Left lung (tissue), 10 donors: Measurements from ENCODE around the gene AJM1. TPM values are rescaled to one million over a fixed set of nuclear protein-coding genes. Genes with fewer than 3 reads are reported as not detected.
A peak's percentile ranks its signal among the peaks of the same experiment; 100 is the strongest.
"Not testable (repeated sequence)": the region's sequence is repeated elsewhere in the genome, so short reads cannot be mapped to it uniquely, and the experiment has no call there.

Source experiments
- ATAC-seq: fragments of 200-7000 bp; cut with Tn5 transposase; one replicate; pipeline ENCODE4 v1.9.1; 2020; ENCODE audit warnings: moderate library complexity
- DNase-seq, 4 donors: peaks; one replicate each; pipeline ENCODE4 v3.0.0-alpha.2; 2013 to 2020
- H3K27ac ChIP-seq, 2 donors: fragments of 200-600 bp; sonication (generic) in 1 of 2; one replicate each; pipeline versions ENCODE4 v1.5.0 to v1.8.0; 2020 to 2021
- H3K27me3 ChIP-seq, 2 donors: fragments of 200-600 bp; sonication (generic) in 1 of 2; one replicate each; pipeline versions ENCODE4 v1.5.0 to v1.8.0; 2020 to 2021
- H3K36me3 ChIP-seq, 2 donors: fragments of 200-600 bp; sonication (generic) in 1 of 2; one replicate each; pipeline versions ENCODE4 v1.5.0 to v1.8.0; 2020 to 2021
- H3K4me1 ChIP-seq, 2 donors: fragments of 200-600 bp; one replicate each; pipeline ENCODE4 v1.8.0; 2021
- H3K4me3 ChIP-seq, 2 donors: fragments of 200-600 bp; sonication (generic) in 1 of 2; one replicate each; pipeline versions ENCODE4 v1.5.0 to v1.8.0; 2020 to 2021; ENCODE audit warnings: mild to moderate bottlenecking in 1 of 2
- H3K9me3 ChIP-seq, 2 donors: fragments of 200-600 bp; sonication (generic) in 1 of 2; one replicate each; pipeline versions ENCODE4 v1.5.0 to v1.8.0; 2020 to 2021
- intact Hi-C, 2 donors: fragments of 100-400 bp; cut with DNase I; formaldehyde crosslinking; loops; one replicate each; pipeline versions ENCODE4 v1.11.2 to v1.14.2; 2022
- polyA plus RNA-seq, 6 donors: library from polyadenylated mRNA; unstranded; fragments of 120-200 nt; gene quantifications; one replicate each; pipeline ENCODE4 v1.2.1, GENCODE V29; 2013; ENCODE audit not compliant: insufficient read length in 6 of 6
- total RNA-seq, 2 donors: library from RNA; stranded (reverse); fragmentation: NEBNext Ultra II Directional; extraction: Animal tissue kit (Norgen Biotek cat#: 25700); gene quantifications; one replicate each; pipeline ENCODE4 v1.2.1, GENCODE V29; 2021
- TF ChIP-seq, protein P1 (sequence below), 2 donors: fragments of 200-600 bp; sonication (generic) in 1 of 2; IDR thresholded peaks; one replicate each; pipeline versions ENCODE4 v1.5.0 to v1.8.0; 2021; ENCODE audit warnings: antibody characterized with exemption in 2 of 2
- donor health status: DM: no; HTN: yes; CAD: no.
- donor health status: DM: no; HTN: no; CAD: no.

AJM1 gene
- total and polyA plus RNA-seq, 8 donors: 0.59 to 2.6 (median 1.2) TPM

DNA sequence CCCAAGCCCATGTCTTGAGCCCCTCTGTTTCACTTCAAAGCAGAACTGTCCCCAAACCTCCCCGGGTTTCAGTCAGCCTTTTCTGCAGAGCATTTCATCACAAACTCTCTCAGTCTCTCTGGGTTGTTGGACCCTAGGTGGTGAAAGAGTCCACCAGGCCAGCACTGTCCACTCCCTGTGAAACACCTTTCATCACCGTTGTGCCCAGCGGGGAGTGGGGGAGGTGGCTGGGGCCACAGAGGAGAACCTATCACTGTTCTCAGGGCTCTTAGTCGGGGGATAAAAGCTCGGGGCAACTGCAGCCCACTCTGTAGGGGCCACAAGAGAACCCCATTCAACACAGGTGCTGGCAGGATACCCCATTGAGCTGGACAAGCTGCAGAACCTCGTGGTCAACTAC lies 40.0 kb upstream of the AJM1 start:
- TF ChIP-seq, protein P1, sequence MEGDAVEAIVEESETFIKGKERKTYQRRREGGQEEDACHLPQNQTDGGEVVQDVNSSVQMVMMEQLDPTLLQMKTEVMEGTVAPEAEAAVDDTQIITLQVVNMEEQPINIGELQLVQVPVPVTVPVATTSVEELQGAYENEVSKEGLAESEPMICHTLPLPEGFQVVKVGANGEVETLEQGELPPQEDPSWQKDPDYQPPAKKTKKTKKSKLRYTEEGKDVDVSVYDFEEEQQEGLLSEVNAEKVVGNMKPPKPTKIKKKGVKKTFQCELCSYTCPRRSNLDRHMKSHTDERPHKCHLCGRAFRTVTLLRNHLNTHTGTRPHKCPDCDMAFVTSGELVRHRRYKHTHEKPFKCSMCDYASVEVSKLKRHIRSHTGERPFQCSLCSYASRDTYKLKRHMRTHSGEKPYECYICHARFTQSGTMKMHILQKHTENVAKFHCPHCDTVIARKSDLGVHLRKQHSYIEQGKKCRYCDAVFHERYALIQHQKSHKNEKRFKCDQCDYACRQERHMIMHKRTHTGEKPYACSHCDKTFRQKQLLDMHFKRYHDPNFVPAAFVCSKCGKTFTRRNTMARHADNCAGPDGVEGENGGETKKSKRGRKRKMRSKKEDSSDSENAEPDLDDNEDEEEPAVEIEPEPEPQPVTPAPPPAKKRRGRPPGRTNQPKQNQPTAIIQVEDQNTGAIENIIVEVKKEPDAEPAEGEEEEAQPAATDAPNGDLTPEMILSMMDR (IDR thresholded peaks at IDR 0.05): no peak
- Histone ChIP-seq H3K27me3 (peaks cover 26 to 54% of the 10 kb centered on the region in 2 donors), H3K4me3 (no peak overlapping the region), H3K4me1 (peaks cover 26 to 42% of the 10 kb centered on the region in 2 donors), H3K36me3 (no peaks in the 10 kb centered on the region), H3K9me3 (no peaks in the 10 kb centered on the region), H3K27ac (no peak overlapping the region)
- intact Hi-C loops: no loop called here
- ATAC-seq (no peak), DNase-seq (peak in 1 of 4 donors; percentile 14)

DNA sequence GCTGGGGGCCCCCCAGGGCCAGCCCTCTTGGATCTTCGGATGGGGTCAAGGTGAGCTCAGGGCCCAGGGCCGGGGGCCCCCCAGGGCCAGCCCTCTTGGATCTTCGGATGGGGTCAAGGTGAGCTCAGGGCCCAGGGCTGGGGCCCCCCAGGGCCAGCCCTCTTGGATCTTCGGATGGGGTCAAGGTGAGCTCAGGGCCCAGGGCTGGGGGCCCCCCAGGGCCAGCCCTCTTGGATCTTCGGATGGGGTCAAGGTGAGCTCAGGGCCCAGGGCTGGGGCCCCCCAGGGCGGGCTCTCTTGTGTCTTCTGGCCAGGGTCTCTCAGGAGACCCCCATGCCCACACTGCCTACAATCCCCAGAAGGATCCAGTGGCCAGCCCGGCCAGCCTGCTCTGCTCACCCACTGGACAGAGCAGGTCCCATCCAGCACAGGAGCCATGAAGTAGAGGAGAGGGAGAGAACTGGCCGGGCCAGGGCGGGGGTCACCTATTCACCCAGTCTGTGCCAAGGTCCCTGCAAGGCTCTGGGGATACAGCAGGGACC lies 39.2 kb upstream of the AJM1 start:
- intact Hi-C loops, H3K27ac ChIP-seq, H3K9me3 ChIP-seq, ATAC-seq, H3K36me3 ChIP-seq, H3K4me3 ChIP-seq: not testable (repeated sequence)
- Histone ChIP-seq H3K4me1 (peaks cover 26 to 42% of the 10 kb centered on the region in 2 donors), H3K27me3 (peaks cover 26 to 46% of the 10 kb centered on the region in 2 donors)
- peak in 1 of 4 donors; percentile 56 for DNase-seq

DNA sequence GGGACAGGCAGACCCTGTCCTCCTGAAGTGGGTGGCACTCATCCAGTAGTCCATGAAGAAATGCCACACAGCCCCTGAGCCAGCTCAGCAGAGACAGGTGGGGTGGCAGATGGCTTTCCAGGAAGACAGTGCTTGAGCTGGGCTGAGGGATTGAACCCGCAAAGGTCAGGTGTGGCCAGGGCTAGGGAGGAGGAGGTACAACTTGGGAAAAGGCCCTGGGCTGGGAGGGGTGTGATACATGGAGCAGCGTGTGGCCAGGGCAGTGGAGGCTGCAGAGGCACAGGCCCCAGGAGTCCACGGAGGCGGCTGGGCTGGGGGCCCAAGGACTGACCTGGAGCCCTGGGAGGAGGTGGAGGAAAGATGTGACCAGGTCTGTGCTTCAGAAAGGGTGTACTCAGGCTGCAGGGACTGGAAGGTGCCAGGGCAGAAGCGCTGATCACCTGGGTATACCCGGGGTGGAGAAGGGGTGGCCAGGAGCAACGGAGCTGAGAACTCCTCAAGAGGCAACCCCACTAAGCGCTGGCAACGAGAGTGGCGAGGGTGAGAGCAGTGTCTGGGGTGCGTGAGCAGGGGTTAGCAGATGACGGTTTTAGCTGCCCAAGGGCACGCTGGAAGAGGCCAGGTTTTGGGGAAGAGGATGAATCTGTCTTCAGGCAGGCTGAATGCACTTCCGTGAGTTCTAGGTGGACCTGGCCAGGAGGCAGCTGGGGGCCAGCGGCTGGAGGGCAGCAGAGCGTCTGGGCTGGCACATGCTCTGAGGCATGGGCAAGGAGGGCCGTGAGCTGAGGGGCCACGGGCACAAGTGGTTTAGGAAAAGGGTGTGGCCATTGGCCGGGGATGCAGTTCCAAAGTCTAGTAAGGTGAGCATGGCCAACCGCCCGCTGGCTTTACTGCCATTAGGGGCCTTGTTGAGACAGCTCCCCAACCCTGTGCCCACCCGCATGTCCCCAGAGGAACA lies 38.4 kb upstream of the AJM1 start:
- peak in 1 of 4 donors; percentile 61 for DNase-seq
- intact Hi-C loops: no loop called here

DNA sequence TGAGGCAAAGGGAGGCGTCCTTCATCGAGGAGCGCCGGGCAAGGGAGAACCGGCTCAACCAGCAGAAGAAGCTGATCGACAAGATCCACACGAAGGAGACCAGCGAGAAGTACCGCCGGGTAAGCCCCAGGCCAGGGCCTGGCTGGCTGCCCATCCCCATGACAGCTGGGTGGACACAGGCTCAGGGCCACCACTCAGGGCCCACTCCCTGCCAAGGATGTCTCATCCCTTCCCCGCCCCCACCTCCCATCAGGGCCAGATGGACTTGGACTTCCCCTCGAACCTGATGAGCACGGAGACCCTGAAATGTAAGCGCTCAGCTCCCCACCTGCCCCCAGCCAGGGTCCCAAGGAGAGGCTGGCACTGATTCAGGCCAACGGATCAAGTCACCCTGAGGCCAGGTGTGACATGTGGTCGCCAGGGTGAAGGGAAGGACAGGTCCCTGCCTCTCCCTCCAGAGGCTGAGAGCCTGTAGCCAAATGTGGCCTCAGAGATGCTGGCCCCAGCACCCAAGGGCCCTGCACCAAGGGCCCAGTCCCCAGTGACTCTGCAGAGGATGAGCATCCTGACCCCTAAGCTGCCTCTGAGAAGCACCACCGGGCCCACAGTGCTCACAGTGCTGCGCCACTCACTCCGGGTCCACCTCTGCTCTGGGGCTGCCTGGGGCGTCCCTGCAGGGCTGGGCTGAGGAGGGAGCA lies 37.6 kb upstream of the AJM1 start:
- intact Hi-C loops: no loop called here
- TF ChIP-seq, protein P1 (IDR thresholded peaks at IDR 0.05): no peak

More for the DNA sequence above, 38.4 kb upstream of the AJM1 start:
- H3K4me1 ChIP-seq: peaks cover 25 to 46% of the 10 kb centered on the region in 2 donors
- TF ChIP-seq, protein P1 (IDR thresholded peaks at IDR 0.05): no peak
- no peak overlapping the region for H3K4me3 ChIP-seq
- no peaks in the 10 kb centered on the region for H3K9me3 ChIP-seq
- no peak overlapping the region for H3K27ac ChIP-seq
- H3K36me3 ChIP-seq: no peaks in the 10 kb centered on the region
- peaks cover 24 to 39% of the 10 kb centered on the region in 2 donors for H3K27me3 ChIP-seq
- ATAC-seq: no peak

DNA sequence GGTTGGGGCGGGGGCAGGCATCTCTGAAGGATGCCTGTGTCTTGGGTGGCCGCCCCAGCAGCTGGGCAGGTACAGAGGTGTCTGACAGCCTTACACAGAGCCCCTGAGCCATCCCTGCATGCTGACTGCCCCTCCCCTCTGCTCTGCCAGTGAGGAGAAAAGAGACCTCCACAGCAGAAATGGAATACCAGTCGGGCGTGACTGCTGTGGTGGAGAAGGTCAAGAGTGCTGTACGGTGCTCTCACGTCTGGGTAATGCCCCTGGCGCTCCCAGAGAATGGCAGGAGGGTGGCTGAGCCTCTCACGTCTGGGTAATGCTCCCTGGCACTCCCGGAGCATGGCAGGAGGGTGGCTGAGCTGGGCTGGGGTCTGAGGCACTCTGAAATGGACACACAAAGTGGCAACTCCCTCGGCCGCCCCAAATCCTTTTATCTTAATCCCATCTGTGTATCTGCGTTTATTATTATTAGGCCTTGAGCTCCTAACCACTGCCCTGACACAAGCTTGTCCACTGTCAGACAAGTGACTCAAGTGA lies 37.0 kb upstream of the AJM1 start:
- DNase-seq (peak in 1 of 4 donors; percentile 35), ATAC-seq (no peak)
- Histone ChIP-seq H3K36me3 (peaks cover 0 to 6% of the 10 kb centered on the region in 2 donors), H3K4me1 (peaks cover 21 to 46% of the 10 kb centered on the region in 2 donors), H3K27ac (no peak overlapping the region), H3K27me3 (peaks cover 12 to 24% of the 10 kb centered on the region in 2 donors), H3K4me3 (no peak overlapping the region), H3K9me3 (no peaks in the 10 kb centered on the region)
- TF ChIP-seq, protein P1 (IDR thresholded peaks at IDR 0.05): no peak
- intact Hi-C loops: no loop called here

More for the DNA sequence above, 37.6 kb upstream of the AJM1 start:
- Histone ChIP-seq H3K9me3 (no peaks in the 10 kb centered on the region), H3K36me3 (peaks cover 0 to 2% of the 10 kb centered on the region in 2 donors), H3K27ac (no peak overlapping the region), H3K27me3 (peaks cover 16 to 31% of the 10 kb centered on the region in 2 donors), H3K4me1 (peaks cover 23 to 46% of the 10 kb centered on the region in 2 donors), H3K4me3 (no peak overlapping the region)
- ATAC-seq (no peak), DNase-seq (peak in 1 of 4 donors; percentile 58)
